ENCODE data around the gene SLC7A14. TPM values are rescaled to one million over a fixed set of nuclear protein-coding genes. Genes with fewer than 3 reads are reported as not detected.

SLC7A14 gene
- total RNA-seq, 1 experiment from 2014 or later = not detected

DNA sequence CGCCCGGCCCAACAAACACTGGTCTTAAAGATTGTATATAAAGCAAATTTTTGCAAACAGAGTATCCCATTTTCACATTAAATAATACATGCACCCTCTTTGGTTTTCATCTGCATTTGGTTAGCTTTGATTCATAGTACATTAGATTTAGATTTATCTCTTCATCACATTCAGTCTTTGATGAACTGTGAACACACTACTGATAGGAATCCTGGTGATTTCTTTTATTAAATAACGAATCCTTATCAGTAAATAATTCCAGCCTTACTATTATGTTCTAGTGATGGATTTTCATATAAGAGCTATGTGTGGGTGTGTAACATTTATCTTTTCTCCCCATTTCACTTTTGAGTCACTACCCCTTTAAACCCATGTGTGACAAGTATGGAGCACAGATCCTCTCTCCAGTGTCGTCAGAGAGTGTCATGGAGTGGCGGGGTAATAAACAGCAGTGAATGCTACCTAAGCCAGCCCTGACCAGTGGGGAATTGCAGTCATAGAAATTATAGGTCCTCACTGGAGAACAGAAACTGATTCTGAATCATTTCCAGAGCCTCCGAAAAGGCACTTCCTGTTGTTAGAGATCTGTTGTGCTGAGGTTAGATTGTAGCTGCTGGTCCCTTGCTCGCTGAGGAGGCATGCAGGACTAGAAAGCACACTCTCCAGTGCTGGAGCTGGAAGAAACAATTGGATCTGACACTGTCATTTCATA lies 22.0 kb downstream of the SLC7A14 start:
- no peaks in the 10 kb centered on the region for H3K36me3 ChIP-seq
- 0 out of 2 replicates have a peak overlapping the region, but pooled peaks have one; percentile 3 for H3K4me3 ChIP-seq
- peak; percentile 29 for DNase-seq
- H3K9me3 ChIP-seq = peaks cover 2% of the 10 kb centered on the region; the same call in 1 of the 2 replicates
- no peaks in the 10 kb centered on the region for H3K27me3 ChIP-seq

- H3K36me3 ChIP-seq = no peaks in the 10 kb centered on the region
- H3K27me3 ChIP-seq = no peaks in the 10 kb centered on the region
- no peak overlapping the region for H3K4me3 ChIP-seq
- no peak for DNase-seq
- H3K9me3 ChIP-seq = no peaks in the 10 kb centered on the region
Measured at GRCh38 chr3:170562080-170562479, 23.8 kb downstream of the SLC7A14 start.

DNA sequence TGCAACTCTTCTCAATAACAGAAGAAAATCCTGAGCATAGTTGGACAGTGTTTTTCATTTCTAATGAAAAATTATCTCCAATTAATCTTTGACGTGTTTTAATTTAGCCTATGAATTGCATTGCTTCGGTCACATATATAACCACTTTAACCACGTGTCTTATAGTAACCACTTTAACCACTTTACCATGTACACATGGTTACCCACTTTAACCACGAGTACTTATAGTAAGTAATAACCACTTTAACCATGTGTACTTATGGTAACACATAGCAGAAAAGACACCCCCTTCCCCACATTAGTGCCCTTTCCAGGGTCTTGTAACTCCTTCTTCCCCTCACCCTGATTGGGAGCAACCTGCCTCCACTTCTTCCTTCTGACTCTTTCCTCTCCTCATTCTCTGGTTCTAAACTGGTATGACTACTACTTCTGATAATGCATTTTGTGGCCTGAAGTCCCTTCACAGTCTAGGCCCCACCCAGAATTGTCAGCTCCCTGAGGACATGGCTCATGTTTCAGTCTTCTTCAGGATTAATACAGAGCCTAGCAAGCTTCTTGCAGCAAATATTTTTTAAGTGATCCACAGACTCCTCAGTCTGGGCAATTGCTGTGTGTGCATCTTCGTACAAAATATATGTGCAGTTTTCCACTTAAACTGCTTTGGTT lies 25.0 kb downstream of the SLC7A14 start:
- Histone ChIP-seq H3K9me3 (no peaks in the 10 kb centered on the region), H3K4me3 (no peak overlapping the region), H3K36me3 (no peaks in the 10 kb centered on the region), H3K27me3 (no peaks in the 10 kb centered on the region)
- DNase-seq = no peak

DNA sequence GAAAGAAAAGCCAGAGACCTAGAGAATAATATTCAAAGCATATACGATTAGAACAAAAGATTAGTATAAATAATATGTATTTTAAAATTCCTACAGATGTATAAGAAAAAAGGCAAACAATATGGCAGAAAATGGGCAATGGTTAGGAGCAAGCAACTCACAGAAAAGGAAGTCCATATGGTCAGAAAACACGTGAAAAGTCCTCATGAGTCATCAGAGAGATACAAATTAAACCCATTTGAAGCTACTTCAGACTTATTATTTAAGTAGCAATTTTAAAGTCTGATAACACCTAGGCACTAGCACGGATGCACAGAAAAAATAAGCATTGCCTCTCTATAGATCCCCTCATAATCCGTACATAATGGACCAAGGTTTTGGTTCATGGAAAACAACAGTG lies 25.6 kb downstream of the SLC7A14 start:
- H3K4me3 ChIP-seq = no peak overlapping the region
- H3K9me3 ChIP-seq = no peaks in the 10 kb centered on the region
- DNase-seq = no peak
- no peaks in the 10 kb centered on the region for H3K36me3 ChIP-seq
- H3K27me3 ChIP-seq = no peaks in the 10 kb centered on the region

GRCh38 chr3:170558427-170558826 lies 27.4 kb downstream of the SLC7A14 start:
- no peaks in the 10 kb centered on the region for H3K9me3 ChIP-seq
- DNase-seq = no peak

DNA sequence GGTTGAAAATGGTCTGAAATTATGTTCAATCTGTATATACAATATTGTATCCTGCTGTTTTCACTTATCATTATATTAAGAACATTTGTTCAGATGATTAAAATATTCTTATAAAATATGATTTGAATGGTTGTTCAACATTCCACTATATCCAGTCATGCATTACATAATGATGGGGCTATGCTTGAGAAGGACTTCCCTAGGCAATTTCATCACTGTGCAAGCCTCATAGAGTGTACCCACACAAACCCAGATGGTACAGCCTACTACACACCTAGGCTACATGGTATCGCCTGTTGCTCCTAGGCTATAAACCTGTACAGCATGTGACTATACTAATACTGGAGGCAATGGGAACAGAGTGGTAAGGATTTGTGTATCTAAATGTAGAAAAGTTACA lies 30.5 kb downstream of the SLC7A14 start:
- H3K27me3 ChIP-seq = no peaks in the 10 kb centered on the region
- H3K9me3 ChIP-seq = no peaks in the 10 kb centered on the region
- no peak overlapping the region for H3K4me3 ChIP-seq
- no peak for DNase-seq
- no peaks in the 10 kb centered on the region for H3K36me3 ChIP-seq

More at GRCh38 chr3:170558427-170558826, 27.4 kb downstream of the SLC7A14 start:
- no peaks in the 10 kb centered on the region for H3K36me3 ChIP-seq
- H3K27me3 ChIP-seq = no peaks in the 10 kb centered on the region
- H3K4me3 ChIP-seq = no peak overlapping the region

DNA sequence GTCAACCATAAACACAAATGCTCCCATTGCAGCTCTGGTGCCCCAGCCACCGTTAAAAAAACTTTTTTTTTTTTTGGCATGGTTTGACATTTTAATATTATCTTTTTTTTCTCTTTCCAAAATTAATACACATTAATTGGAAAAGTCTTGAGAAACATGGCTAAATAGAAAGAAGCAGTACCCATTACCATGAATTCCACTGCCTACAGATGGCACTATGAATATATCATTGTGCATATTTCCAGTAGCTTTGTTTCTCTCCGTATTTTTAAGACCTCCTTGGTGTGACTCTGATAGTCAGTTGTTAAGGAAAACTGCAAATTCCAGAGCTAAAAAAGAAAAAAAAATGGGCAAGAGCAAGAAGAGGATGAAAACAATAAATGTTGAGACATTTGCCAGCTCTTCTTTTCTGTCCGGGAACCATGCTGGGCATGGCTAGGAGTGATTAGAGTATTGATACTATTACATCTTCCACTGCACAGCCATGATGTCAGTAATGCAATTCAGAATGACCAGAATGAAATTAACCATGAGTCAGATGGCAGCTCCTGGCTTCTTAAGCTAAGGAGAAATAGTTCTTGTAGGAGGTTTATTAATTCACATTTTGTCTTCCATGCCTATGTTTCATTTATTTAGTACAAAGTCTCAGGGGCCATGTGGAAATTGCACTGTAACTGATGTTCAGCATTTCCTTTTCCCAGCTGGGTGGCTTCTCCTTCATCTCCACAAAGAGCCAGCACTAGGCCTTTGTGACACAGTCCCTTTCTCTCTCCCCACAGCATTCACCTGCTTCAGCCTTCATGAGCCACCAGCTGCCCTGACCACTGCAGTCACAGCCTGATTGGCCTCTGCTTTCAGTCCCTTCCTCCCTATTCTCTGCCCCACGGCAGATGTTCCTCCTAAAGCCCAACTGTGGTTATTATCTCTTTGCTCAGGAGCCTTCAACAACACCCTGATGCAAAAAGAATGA lies 31.8 kb downstream of the SLC7A14 start:
- no peak overlapping the region for H3K4me3 ChIP-seq
- no peaks in the 10 kb centered on the region for H3K36me3 ChIP-seq
- no peaks in the 10 kb centered on the region for H3K9me3 ChIP-seq
- no peak for DNase-seq
- no peaks in the 10 kb centered on the region for H3K27me3 ChIP-seq

GRCh38 chr3:170551252-170551651 lies 34.6 kb downstream of the SLC7A14 start:
- no peaks in the 10 kb centered on the region for H3K36me3 ChIP-seq
- no peaks in the 10 kb centered on the region for H3K9me3 ChIP-seq
- H3K27me3 ChIP-seq = no peaks in the 10 kb centered on the region
- no peak overlapping the region for H3K4me3 ChIP-seq
- no peak for DNase-seq

DNA sequence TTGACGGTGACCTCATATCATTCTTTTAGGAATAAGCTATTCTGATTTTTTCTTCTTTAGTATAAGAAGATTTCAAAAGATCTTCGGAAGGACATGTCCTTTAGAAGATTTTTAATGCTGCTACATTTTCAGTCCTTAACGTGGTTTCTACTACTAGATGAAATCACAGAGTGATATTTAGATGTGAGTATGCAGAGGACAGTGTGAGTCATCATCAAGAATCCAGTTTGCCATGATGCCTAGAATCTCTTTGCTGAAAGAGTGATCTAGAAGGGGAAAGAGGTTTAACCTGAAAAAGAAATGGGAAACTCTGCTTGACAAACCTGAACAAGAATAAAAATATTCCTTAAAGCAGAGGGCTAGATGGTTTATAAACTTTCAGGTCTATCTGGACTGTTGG lies 43.2 kb downstream of the SLC7A14 start:
- Histone ChIP-seq H3K27me3 (peaks cover 3% of the 10 kb centered on the region; the same call in 1 of the 2 replicates), H3K36me3 (no peaks in the 10 kb centered on the region), H3K4me3 (no peak overlapping the region), H3K9me3 (no peaks in the 10 kb centered on the region)
- no peak for DNase-seq

DNA sequence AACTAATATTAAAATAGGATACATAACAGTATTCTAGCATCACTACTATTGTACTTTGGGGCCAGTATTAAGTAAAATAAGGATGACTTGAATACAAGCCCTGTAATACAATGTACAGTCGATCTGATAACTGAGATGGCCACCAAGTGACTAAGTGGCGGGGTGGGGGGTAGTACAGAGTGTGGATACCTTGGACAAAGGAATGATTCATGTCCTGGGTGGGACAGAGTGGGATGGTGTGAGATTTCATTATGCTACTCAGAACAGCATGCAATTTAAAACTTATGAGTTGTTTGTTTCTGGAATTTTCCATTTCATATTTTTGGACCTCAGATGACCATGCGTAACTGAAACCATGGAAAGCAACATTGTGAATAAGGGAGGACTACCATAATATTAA lies 46.0 kb downstream of the SLC7A14 start:
- Histone ChIP-seq H3K4me3 (no peak overlapping the region), H3K27me3 (no peaks in the 10 kb centered on the region), H3K9me3 (no peaks in the 10 kb centered on the region), H3K36me3 (no peaks in the 10 kb centered on the region)
- no peak for DNase-seq

DNA sequence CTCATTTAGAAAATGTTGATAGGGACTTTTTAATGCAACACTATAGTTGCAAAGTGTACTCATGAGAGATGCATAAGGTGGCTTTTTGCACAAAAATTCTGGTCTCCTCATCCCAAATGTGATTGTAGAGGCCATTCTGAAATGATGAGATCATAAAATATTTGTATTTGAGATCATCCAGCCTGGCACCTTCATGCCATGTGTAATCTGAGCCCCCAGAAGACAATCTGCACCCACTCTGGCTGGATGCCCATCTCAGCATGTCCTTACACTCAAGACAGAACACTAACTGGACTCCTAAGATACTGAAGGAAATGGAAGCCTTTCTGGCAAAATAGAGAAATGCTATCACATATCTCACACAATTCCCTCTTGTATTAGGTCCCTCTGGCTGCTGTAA lies 49.2 kb downstream of the SLC7A14 start:
- H3K9me3 ChIP-seq = no peaks in the 10 kb centered on the region
- no peak overlapping the region for H3K4me3 ChIP-seq
- H3K36me3 ChIP-seq = no peaks in the 10 kb centered on the region
- H3K27me3 ChIP-seq = no peaks in the 10 kb centered on the region
- DNase-seq = peak; percentile 48

- Histone ChIP-seq H3K9me3 (no peaks in the 10 kb centered on the region), H3K4me3 (no peak overlapping the region), H3K27me3 (no peaks in the 10 kb centered on the region), H3K36me3 (no peaks in the 10 kb centered on the region)
- DNase-seq = no peak
Measured at GRCh38 chr3:170534227-170534626, 51.6 kb downstream of the SLC7A14 start.

GRCh38 chr3:170532573-170532972 lies 53.3 kb downstream of the SLC7A14 start:
- Histone ChIP-seq H3K4me3 (no peak overlapping the region), H3K9me3 (no peaks in the 10 kb centered on the region), H3K27me3 (no peaks in the 10 kb centered on the region), H3K36me3 (no peaks in the 10 kb centered on the region)
- no peak for DNase-seq

DNA sequence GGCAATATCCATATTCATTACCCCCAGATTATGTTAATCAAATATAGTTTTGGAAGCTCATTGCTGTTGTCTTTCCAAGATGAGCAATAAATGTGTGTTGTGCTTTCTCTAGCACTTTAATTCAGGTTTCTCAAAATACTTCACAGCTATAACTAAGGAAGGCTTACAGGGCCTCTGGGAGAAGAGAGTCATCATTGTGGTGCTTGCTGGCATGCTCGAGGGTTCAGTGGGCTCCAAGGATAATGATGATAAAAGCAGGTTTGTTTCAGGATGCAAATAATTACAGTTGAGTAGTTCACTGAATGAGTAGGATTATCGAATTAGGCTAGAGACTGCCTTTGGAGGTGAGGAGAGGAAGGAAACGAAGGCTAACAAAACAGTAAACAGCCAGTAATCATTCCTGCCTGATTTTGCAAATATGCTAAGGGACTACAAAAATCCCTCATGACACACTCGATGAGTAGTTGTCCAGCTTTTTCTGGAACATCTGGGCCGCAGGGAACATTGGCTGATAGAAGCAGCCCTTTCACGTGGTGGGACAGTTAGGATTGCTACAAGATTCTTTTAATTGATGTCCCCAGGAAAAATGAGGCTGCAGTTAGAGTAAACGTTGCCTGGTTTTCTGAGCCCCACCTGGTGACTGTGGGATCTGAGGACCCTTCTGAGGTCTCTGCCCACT lies 54.1 kb downstream of the SLC7A14 start:
- no peaks in the 10 kb centered on the region for H3K36me3 ChIP-seq
- no peak for DNase-seq
- H3K4me3 ChIP-seq = no peak overlapping the region
- H3K27me3 ChIP-seq = no peaks in the 10 kb centered on the region
- no peaks in the 10 kb centered on the region for H3K9me3 ChIP-seq

GRCh38 chr3:170531054-170531453 lies 54.8 kb downstream of the SLC7A14 start:
- DNase-seq = no peak
- Histone ChIP-seq H3K27me3 (no peaks in the 10 kb centered on the region), H3K4me3 (no peak overlapping the region), H3K9me3 (no peaks in the 10 kb centered on the region), H3K36me3 (no peaks in the 10 kb centered on the region)

DNA sequence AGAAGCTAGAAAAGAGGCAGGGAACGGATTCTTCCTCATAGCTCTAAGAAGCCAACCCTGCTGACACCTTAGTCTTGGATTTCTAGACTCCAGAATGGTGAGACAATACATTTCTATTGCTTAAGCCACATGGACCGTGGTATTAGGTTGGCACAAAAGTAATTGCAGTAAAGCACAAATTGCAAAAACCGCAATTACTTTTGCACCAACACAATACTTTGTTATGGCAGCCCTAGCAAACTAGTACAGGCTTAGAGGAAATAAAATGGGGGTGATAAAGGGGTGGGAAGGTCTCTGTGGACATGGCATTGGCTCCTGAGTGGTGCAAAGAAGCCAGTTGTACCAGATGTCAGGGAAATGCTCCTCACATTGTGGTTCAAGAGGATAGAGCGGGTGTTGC lies 56.0 kb downstream of the SLC7A14 start:
- no peaks in the 10 kb centered on the region for H3K9me3 ChIP-seq
- DNase-seq = no peak
- no peak overlapping the region for H3K4me3 ChIP-seq
- no peaks in the 10 kb centered on the region for H3K27me3 ChIP-seq
- no peaks in the 10 kb centered on the region for H3K36me3 ChIP-seq

DNA sequence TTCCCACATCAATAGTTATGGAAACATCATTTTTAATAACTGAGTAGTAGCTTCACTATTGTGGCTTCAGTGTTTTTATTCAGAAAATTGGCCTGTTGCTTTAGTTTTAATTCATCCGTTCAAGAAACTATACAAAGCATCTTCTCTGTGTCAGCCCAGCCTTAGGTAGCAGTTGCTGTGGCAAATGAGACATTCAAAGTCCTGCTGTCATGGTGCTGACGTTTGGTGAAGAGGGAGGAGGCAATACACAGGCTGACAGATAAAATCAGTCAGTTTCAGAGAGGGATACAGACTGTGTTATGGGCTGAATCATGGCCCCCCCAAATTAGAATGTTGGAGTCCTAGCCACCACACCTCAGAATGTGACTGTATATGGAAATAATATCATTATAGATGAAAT lies 56.5 kb downstream of the SLC7A14 start:
- DNase-seq = no peak
- no peak overlapping the region for H3K4me3 ChIP-seq
- no peaks in the 10 kb centered on the region for H3K36me3 ChIP-seq
- no peaks in the 10 kb centered on the region for H3K9me3 ChIP-seq
- no peaks in the 10 kb centered on the region for H3K27me3 ChIP-seq

All from MG63 (cell line).